Neural cell (in vitro differentiated cells): ENCODE data around the gene IDS. TPM values are rescaled to one million over a fixed set of nuclear protein-coding genes. Genes with fewer than 3 reads are reported as not detected.
"Not testable (repeated sequence)": the region's sequence is repeated elsewhere in the genome, so short reads cannot be mapped to it uniquely, and the experiment has no call there.

Experiments
- H2AFZ ChIP-seq: fragments of 200-600, 300-800 bp; sonication (generic), shearing (Covaris generic); 2 replicates; pipeline ENCODE4 v1.6.0; 2014; ENCODE audit warnings: low read depth, mild to moderate bottlenecking, antibody characterized with exemption, low read length, moderate library complexity
- H3F3A ChIP-seq: fragments of 200-600 bp; shearing (Covaris generic); 2 replicates; pipeline ENCODE4 v1.6.1; 2016; ENCODE audit warnings: mild to moderate bottlenecking, moderate library complexity, mixed read lengths, antibody characterized with exemption, low read length; ENCODE audit not compliant: insufficient read depth, poor library complexity, severe bottlenecking
- H3K27ac ChIP-seq: fragments of 200-600, 300-800 bp; sonication (generic), shearing (Covaris generic); 2 replicates; pipeline ENCODE4 v1.5.1; 2014; ENCODE audit warnings: mild to moderate bottlenecking, low read length, moderate library complexity
- H3K27me3 ChIP-seq: fragments of 300-800, 200-600 bp; sonication (generic), shearing (Covaris generic); 2 replicates; pipeline ENCODE4 v1.6.0; 2014; ENCODE audit warnings: mild to moderate bottlenecking, low read depth, low read length, moderate library complexity; ENCODE audit not compliant: insufficient read depth
- H3K36me3 ChIP-seq: fragments of 300-800, 200-600 bp; sonication (generic), shearing (Covaris generic); 2 replicates; pipeline ENCODE4 v1.5.1; 2014; ENCODE audit warnings: mild to moderate bottlenecking, antibody characterized with exemption, low read length, moderate library complexity; ENCODE audit not compliant: insufficient read depth
- H3K4me2 ChIP-seq: fragments of 300-800, 200-600 bp; sonication (generic), shearing (Covaris generic); 2 replicates; pipeline ENCODE4 v1.6.0; 2014; ENCODE audit warnings: mild to moderate bottlenecking, low read length
- H3K4me3 ChIP-seq: fragments of 300-800, 200-600 bp; sonication (generic), shearing (Covaris generic); 2 replicates; pipeline ENCODE4 v1.5.1; 2014; ENCODE audit warnings: mild to moderate bottlenecking, low read length, moderate library complexity
- H3K79me2 ChIP-seq: fragments of 200-600 bp; shearing (Covaris generic); replicated peaks from 2 replicates; pipeline ENCODE4 v1.6.0; 2014; ENCODE audit warnings: mild to moderate bottlenecking, low read length, moderate library complexity; ENCODE audit not compliant: insufficient read depth
- H3K9ac ChIP-seq: fragments of 300-800, 200-600 bp; sonication (generic), shearing (Covaris generic); 2 replicates; pipeline ENCODE4 v1.6.1; 2016; ENCODE audit warnings: mild to moderate bottlenecking, low read length, mixed read lengths
- H3K9me2 ChIP-seq: fragments of 200-600 bp; shearing (Covaris generic); 2 replicates; pipeline ENCODE4 v1.6.1; 2016; ENCODE audit warnings: mild to moderate bottlenecking, low read length, mixed read lengths; ENCODE audit not compliant: insufficient read depth
- H3K9me3 ChIP-seq: fragments of 200-600, 300-800 bp; sonication (generic), shearing (Covaris generic); 2 replicates; pipeline ENCODE4 v1.6.1; 2016; ENCODE audit warnings: mild to moderate bottlenecking, mixed run types, low read length, moderate library complexity, mixed read lengths
- H4K20me1 ChIP-seq: fragments of 200-600 bp; shearing (Covaris generic); 2 replicates; pipeline ENCODE4 v1.6.1; 2016; ENCODE audit warnings: mild to moderate bottlenecking, mixed run types; ENCODE audit not compliant: insufficient read depth
- EP300 ChIP-seq: fragments of 450-650 bp; conservative IDR thresholded peaks from 2 replicates; pipeline ENCODE4 v1.6.1; 2014; ENCODE audit warnings: antibody characterized with exemption, mild to moderate bottlenecking, moderate library complexity; ENCODE audit not compliant: poor library complexity, severe bottlenecking
- EZH2 ChIP-seq: fragments of 200-600, 300-800 bp; shearing (Covaris generic), sonication (generic); IDR thresholded peaks from 2 replicates; pipeline ENCODE4 v1.6.1; 2014; ENCODE audit warnings: antibody characterized with exemption, low read length, borderline replicate concordance, mild to moderate bottlenecking; ENCODE audit not compliant: insufficient read depth, poor library complexity, severe bottlenecking
- MXI1 ChIP-seq: fragments of 450-650 bp; conservative IDR thresholded peaks from 2 replicates; pipeline ENCODE4 v1.6.1; 2014; ENCODE audit warnings: antibody characterized with exemption, mild to moderate bottlenecking; ENCODE audit not compliant: poor library complexity, severe bottlenecking
- POLR2AphosphoS5 ChIP-seq: IDR thresholded peaks from 2 replicates; pipeline ENCODE4 v1.6.1; 2012
- SMC3 ChIP-seq: fragments of 450-650 bp; conservative IDR thresholded peaks from 2 replicates; pipeline ENCODE4 v1.6.1; 2014; ENCODE audit warnings: antibody characterized with exemption, mild to moderate bottlenecking, moderate library complexity; ENCODE audit not compliant: poor library complexity
- polyA plus RNA-seq: library from polyadenylated mRNA; depleted of rRNA; stranded (reverse); fragments of >200 nt; gene quantifications from 2 replicates; pipeline ENCODE4 v1.2.3, GENCODE V29; 2014
- TF ChIP-seq, protein P1 (sequence below): fragments of 450-650 bp; IDR thresholded peaks from 2 replicates; pipeline ENCODE4 v1.5.1; 2014; ENCODE audit warnings: antibody characterized with exemption, mild to moderate bottlenecking, moderate library complexity; ENCODE audit not compliant: poor library complexity, severe bottlenecking
- TF ChIP-seq, protein P2 (sequence below): IDR thresholded peaks from 2 replicates; pipeline ENCODE4 v1.6.1; 2012; ENCODE audit warnings: borderline replicate concordance

The IDS gene
- polyA plus RNA-seq, 1 donor from 2014 or later = 52.0 TPM

DNA sequence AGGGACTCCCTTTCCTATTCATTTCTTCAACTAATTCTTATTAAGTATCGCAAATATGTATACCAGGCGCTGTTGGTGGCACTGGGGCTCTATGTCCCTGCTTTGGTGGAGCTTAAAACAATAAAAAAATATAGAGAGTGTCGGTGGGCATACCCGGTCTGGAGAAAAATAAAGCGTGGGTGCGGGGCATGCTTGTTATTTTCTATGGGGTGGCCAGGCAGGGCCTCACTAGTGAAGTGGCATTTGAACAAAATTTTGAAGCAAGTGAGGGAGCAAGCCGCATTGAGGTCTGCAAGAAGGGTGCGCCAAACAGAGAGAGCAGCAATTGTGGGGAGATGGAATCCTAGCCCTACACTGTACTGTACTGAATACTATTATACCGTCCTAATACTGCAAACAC, 565 bp upstream of the IDS start:
- Histone ChIP-seq H3K36me3 (no peaks in the 10 kb centered on the region), H3K4me2 (peak overlapping the region; percentile 48), H3K79me2 (no peaks in the 10 kb centered on the region), H2AFZ (peak overlapping the region; percentile 60), H3K9ac (peak overlapping the region; percentile 78), H4K20me1 (no peaks in the 10 kb centered on the region), H3K9me2 (no peaks in the 10 kb centered on the region), H3F3A (no peaks in the 10 kb centered on the region), H3K27me3 (no peaks in the 10 kb centered on the region), H3K9me3 (no peaks in the 10 kb centered on the region), H3K27ac (peak overlapping the region; percentile 81), H3K4me3 (peak overlapping the region; percentile 72)
- no peak for TF ChIP-seq EZH2
- TF ChIP-seq EP300 = no peak
- TF ChIP-seq, protein P1, sequence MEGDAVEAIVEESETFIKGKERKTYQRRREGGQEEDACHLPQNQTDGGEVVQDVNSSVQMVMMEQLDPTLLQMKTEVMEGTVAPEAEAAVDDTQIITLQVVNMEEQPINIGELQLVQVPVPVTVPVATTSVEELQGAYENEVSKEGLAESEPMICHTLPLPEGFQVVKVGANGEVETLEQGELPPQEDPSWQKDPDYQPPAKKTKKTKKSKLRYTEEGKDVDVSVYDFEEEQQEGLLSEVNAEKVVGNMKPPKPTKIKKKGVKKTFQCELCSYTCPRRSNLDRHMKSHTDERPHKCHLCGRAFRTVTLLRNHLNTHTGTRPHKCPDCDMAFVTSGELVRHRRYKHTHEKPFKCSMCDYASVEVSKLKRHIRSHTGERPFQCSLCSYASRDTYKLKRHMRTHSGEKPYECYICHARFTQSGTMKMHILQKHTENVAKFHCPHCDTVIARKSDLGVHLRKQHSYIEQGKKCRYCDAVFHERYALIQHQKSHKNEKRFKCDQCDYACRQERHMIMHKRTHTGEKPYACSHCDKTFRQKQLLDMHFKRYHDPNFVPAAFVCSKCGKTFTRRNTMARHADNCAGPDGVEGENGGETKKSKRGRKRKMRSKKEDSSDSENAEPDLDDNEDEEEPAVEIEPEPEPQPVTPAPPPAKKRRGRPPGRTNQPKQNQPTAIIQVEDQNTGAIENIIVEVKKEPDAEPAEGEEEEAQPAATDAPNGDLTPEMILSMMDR = no peak
- TF ChIP-seq MXI1 = no peak
- TF ChIP-seq, protein P2, sequence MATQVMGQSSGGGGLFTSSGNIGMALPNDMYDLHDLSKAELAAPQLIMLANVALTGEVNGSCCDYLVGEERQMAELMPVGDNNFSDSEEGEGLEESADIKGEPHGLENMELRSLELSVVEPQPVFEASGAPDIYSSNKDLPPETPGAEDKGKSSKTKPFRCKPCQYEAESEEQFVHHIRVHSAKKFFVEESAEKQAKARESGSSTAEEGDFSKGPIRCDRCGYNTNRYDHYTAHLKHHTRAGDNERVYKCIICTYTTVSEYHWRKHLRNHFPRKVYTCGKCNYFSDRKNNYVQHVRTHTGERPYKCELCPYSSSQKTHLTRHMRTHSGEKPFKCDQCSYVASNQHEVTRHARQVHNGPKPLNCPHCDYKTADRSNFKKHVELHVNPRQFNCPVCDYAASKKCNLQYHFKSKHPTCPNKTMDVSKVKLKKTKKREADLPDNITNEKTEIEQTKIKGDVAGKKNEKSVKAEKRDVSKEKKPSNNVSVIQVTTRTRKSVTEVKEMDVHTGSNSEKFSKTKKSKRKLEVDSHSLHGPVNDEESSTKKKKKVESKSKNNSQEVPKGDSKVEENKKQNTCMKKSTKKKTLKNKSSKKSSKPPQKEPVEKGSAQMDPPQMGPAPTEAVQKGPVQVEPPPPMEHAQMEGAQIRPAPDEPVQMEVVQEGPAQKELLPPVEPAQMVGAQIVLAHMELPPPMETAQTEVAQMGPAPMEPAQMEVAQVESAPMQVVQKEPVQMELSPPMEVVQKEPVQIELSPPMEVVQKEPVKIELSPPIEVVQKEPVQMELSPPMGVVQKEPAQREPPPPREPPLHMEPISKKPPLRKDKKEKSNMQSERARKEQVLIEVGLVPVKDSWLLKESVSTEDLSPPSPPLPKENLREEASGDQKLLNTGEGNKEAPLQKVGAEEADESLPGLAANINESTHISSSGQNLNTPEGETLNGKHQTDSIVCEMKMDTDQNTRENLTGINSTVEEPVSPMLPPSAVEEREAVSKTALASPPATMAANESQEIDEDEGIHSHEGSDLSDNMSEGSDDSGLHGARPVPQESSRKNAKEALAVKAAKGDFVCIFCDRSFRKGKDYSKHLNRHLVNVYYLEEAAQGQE = no peak
- no peak for TF ChIP-seq SMC3

DNA sequence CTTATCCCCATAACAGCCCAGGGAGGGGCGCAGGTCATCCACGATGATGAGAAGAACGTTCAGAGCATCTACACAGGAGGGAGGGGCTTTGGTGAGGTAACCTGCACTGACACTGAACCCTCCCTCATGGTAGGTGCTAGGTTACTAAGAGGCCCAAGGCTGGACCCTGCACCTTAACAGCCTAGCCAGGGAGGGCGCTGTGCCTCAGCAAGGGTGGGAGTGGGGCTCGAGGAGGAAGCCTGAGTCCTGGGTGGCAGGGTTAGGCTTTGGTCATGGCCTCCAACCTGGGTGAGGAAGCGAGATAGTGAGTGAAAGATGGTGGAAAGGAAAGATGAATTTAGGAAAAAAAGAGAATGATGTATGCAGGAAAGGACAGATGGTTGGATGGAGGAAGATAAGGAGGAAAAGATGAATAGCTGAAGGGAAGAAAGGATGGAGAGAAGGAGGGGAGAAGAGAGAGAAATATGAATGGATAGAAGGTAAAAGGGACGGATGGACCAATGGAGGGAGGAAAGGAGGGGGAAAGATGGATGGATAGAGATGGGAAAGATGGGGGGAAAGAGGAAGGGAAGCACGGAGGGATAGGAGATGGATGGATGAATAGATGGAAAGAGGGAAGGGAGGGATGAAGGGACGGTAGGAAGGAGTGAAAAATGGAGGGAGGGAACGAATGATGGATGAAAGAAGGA, 736 bp downstream of the IDS start:
- TF ChIP-seq POLR2AphosphoS5 = peak; percentile 11
- TF ChIP-seq SMC3 = no peak
- TF ChIP-seq MXI1 = no peak
- TF ChIP-seq, protein P1 = peak; percentile 58
- TF ChIP-seq EP300 = no peak
- Histone ChIP-seq H4K20me1 (no peaks in the 10 kb centered on the region), H3F3A (no peaks in the 10 kb centered on the region), H3K79me2 (no peaks in the 10 kb centered on the region), H3K27ac (peak overlapping the region; percentile 81), H3K9me3 (no peaks in the 10 kb centered on the region), H2AFZ (no peak overlapping the region), H3K36me3 (no peaks in the 10 kb centered on the region), H3K9ac (peak overlapping the region; percentile 78), H3K4me3 (peak overlapping the region; percentile 72), H3K9me2 (no peaks in the 10 kb centered on the region), H3K27me3 (no peaks in the 10 kb centered on the region), H3K4me2 (peak overlapping the region; percentile 84)

DNA sequence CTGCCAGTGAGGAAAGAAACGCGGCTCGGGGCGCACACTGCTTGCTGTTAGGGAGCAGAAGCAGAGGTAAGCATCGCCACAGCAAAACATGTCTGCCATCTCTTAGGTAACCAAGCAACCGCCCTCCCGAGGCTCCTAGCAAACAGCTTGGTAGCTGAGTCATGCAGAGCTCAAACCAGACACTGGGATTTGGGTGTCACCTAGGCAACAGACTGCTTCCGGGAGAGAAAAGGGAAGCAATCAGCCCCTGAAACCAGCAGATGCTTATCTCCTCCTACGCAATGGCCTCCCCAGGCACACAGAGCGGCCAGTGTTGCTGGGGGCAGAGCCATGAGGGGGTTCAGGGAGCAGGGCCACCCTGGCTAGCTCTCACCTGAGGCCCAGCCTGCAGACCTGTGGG, 1.7 kb downstream of the IDS start:
- not testable (repeated sequence) for H4K20me1 ChIP-seq, H3K4me2 ChIP-seq, H3K27me3 ChIP-seq, H3K36me3 ChIP-seq, H3K79me2 ChIP-seq, H3K27ac ChIP-seq, H3K9me3 ChIP-seq, H2AFZ ChIP-seq, H3K9ac ChIP-seq, H3K9me2 ChIP-seq, H3F3A ChIP-seq
- peak overlapping the region; percentile 72 for H3K4me3 ChIP-seq

DNA sequence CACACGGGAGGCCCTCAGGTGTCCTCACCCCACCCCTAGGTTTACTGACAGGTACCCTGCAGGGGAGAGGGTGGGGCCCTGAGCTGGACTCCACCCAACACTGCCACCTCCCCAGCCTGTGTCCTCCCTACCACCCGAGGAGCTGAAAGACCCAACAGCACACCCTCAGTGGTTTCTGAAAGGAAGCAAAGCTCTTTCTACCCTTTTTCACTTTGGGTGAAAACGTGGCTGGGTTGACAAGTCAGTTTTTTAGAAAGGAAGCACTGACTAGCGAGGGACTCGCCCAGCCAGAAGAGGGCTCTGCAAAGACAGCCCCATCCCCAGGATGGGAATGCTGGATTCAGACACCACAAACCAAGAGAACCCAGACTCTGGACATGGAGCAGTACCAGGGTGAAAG, 2.2 kb downstream of the IDS start:
- not testable (repeated sequence) for H3K4me3 ChIP-seq, H3K9ac ChIP-seq, H4K20me1 ChIP-seq, H3K9me2 ChIP-seq, H3K4me2 ChIP-seq, H3F3A ChIP-seq, H3K9me3 ChIP-seq, H3K27ac ChIP-seq, H3K36me3 ChIP-seq, H2AFZ ChIP-seq, H3K27me3 ChIP-seq, H3K79me2 ChIP-seq
